ENCODE results near the gene TMEM59L.

The TMEM59L gene

GRCh38 chr19:18639706-18640243 lies 27.1 kb downstream of the TMEM59L start:
- no peak for DNase-seq

- DNase-seq: no peak
Observed at GRCh38 chr19:18644196-18645034, 31.7 kb downstream of the TMEM59L start.

DNA sequence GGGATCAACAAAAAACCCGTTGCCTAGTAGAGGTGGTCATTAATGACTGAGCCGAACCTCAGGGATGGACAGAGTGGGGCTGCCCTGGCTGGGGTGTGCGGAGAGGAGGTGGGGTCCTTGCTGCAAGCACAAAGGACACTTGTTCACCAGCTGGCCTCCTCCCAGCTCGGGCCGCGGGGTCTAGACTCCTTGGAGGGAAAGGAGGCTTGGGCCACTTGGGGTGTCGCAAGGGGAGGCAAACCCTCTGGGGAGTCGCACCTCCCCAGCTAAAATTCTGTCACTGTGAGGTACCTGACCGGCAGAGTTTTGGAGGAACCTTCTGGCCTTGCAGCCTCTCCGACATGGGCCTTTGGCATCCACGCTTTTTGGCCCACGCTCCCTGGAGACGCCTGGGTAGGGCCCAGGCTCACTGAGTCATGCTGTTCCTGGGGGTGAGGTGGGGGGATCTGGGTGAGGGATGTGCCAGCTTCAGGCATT lies 32.4 kb downstream of the TMEM59L start:
- no peak for DNase-seq

- DNase-seq: no peak
Observed at GRCh38 chr19:18646535-18647370, 34.1 kb downstream of the TMEM59L start.

DNA sequence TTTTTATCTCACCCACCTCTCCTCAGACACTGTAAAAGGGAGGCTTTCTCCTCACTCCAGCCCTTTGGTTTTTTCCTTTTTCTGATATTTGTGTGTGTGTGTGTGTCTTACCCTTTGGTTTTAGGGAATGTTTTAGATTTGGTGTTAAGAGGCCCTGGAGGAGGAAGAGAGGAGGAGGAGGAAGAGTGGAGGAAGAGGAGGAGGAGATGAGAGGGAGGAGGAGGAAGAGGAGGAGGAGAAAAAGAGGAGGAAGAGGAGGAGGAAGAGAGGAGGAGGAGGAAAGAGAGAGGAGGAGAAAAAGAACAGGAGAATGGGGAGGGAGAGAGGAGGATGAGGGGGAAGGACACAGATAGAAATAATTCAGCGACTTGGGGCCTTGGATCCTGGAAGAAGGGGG lies 34.7 kb downstream of the TMEM59L start:
- no peak for DNase-seq

DNA sequence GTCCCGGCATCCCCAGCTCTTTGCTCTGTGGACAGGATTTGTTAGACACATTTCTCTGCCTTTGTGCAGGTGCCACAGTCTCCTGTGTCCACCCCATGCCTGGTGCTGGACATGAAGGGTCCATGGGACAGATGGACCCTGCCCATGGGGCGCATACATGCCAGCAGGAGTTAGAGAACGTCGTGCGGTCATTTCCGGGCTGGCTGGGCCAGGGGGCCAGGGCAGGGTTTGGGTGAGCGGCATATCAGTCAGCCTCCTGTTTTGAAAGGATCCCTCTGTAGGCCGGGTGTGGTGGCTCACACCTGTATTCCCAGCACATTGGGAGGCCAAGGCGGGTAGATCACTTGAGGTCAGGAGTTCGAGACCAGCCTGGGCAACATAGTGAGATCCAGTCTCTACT lies 35.1 kb downstream of the TMEM59L start:
- no peak for DNase-seq

DNA sequence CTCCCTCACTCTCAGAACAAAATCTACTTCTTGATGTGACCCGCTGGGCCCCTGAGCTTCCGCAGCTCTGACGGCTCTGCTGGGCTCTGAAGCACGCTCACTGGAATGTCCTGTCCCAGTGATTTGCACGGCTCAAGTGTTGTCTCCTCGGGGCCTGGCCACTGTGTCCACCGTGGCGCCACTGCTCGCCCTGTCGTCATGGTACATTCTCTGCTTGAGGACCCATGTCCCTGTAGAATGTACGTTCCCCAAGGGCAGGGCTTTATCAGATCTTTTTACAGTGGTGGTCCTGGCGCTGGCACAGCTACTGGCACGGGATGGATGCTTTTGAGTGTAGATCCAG lies 36.3 kb downstream of the TMEM59L start:
- DNase-seq: no peak

GRCh38 chr19:18649371-18650020 lies 36.8 kb downstream of the TMEM59L start:
- no peak for DNase-seq

- DNase-seq: no peak
Observed at GRCh38 chr19:18650021-18650390, 37.3 kb downstream of the TMEM59L start.

DNA sequence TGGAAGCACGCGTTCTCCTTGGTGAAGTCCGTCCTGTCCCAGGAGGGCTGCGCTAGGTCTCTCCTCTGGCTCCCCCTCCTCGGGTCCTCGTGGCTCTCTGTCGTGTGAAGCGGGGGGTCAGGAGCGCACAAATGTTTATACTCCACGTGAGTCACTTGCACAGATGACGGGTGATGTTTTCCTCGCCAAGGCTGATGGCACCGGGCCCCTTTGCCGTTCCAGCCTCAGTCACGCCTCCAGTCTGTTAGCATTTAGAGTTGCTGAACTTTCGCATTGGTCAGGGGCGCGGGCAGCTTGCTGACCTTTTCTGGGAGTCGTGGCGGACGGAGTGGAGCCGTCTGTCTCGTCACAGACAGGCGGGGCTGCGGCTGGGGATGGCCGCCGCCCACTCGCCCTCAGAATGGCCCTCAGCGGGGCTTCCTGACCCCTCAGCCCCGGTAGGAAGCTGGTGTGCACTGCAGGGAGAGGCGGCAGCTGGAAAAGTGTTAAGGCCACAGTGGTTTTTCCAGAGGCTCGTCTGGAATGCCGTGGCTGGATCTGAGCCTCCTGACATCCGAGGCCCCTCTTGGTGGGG lies 37.9 kb downstream of the TMEM59L start:
- no peak for DNase-seq

- no peak for DNase-seq
Observed at GRCh38 chr19:18651300-18651699, 38.6 kb downstream of the TMEM59L start.

- no peak for DNase-seq
Observed at GRCh38 chr19:18651733-18652132, 39.1 kb downstream of the TMEM59L start.

DNA sequence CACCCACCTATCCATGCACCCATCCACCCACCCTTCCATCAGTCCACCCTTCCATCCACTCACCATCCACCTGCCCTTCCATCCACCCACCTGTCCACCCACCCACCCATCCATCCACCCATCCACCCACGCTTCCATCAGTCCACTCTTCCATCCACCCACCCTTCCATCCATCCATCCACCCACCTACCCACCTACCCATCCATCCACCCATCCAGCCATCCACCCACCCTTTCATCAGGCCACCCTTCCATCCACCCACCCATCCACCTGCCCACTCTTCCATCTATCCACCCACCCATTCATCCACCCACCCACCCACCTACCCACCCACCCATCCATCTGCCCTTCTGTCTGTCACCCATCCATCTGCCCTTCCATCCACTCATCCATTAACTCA lies 41.2 kb downstream of the TMEM59L start:
- no peak for DNase-seq

DNA sequence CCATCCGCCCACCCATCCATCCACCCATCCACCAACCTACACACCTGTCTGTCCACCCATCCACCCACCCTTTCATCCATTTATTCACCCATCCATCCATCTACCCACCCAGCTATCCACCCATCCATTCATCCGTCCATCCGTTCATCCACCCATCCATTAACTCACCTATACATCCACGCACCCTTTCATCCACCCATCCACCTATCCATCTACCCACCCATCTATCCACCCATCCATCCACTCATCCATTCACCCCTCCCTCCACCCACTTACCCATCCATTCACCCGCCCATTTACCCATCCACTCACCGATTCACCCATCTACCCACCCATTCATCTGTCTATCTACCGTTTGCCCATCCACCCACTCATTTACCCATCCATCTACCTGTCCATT lies 41.8 kb downstream of the TMEM59L start:
- DNase-seq: no peak

- DNase-seq: no peak
Observed at GRCh38 chr19:18655173-18655844, 42.6 kb downstream of the TMEM59L start.

- DNase-seq: no peak
Observed at GRCh38 chr19:18656337-18657086, 43.8 kb downstream of the TMEM59L start.

DNA sequence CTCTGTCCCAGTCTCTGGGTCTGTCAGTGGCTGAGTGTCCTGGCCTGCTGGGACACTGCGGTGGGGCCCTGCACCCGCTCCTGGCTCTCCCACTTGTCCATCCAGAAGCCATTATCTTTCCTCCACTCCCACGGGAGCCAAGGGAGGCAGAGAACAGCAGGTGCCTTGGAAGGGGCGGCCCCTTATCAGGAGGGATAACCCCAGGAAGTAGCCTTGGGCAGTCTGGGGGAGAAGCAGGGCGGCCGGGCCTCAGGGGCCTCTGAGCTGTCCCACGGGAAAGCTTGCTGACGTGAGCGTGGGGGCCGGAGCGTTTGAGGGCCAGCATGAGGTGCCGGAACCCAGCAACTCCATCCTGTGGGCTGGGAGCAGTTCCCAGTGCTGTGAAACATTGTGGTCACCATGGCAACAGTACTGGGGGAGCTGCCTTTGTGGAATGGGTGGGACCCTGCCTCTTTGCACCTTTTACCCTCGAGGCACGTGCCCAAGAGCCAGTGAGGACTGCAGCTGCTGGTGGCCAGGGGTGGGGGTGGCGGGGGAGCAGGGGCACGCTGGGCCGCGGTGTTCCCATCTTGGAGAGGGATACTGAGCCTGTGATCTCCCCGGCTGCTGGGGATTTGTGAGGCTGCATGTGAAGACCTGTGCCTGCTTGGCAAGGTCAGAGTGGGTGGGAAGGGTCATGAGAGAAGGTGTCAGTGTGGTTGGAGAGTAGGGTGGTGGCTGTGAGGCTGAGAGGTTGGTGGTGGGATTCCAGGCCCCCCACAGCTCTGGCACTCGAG lies 45.1 kb downstream of the TMEM59L start:
- DNase-seq: no peak

DNA sequence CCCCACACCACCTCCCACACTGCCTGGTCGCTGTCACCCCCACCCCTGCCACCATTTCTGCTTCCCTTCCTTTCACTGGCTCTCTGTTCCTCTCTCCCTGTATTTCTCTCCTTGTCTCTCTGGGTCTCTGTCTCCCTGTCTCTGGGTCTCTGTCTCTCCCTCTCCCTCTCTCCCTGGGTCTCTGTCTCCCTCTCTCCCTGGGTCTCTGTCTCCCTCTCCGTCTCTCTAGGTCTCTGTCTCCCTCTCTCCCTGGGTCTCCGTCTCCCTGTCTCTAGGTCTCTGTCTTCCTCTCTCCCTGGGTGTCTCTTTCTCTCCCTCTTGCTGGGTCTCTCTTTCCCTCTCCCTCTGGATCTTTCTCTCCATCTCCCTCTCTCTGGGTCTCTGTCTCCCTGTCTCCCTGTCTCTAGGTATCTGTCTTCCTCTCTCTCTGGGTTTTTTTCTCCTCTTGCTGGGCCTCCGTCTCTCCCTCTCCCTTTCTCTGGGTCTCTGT lies 45.7 kb downstream of the TMEM59L start:
- DNase-seq: no peak

- DNase-seq: no peak
Observed at GRCh38 chr19:18659281-18660050, 46.8 kb downstream of the TMEM59L start.

Data from activated T-cell treated with anti-CD3 and anti-CD28 coated beads for 4 hours (primary cell).